Amniotic stem cell (primary cell): ENCODE data around the gene BCAN.
"Not testable (repeated sequence)": the region's sequence is repeated elsewhere in the genome, so short reads cannot be mapped to it uniquely, and the experiment has no call there.

Source experiments
- DNase-seq: peaks from one replicate; lab custom pipeline; 2025; lab: John Stamatoyannopoulos, UW

Gene BCAN

GRCh38 chr1:156618853-156619581, 22.9 kb upstream of the BCAN start, which contains the start of gene HAPLN2:
Gene HAPLN2 (plus strand): TSS chr1:156619415. CDS start chr1:156623491, 4,076 bp downstream.
- no peak for DNase-seq

DNA sequence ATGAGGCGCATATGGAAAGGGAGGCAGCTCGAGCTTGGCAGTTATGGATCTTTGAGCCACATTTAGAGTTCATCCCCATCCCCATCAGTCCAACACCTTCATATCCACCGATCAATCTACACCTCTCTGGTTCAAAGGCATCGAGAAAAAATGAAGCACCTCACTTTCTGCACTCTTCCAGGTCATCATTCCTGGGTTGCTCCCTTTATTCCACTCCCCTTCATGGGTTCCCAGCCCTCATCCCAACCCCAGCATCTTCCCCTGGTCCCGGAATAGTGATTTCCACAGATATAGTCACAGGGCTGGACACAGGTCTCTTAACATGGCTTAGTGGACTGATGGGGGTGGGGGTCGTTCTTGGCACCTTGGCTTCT, 22.3 kb upstream of the BCAN start:
- no peak for DNase-seq

DNA sequence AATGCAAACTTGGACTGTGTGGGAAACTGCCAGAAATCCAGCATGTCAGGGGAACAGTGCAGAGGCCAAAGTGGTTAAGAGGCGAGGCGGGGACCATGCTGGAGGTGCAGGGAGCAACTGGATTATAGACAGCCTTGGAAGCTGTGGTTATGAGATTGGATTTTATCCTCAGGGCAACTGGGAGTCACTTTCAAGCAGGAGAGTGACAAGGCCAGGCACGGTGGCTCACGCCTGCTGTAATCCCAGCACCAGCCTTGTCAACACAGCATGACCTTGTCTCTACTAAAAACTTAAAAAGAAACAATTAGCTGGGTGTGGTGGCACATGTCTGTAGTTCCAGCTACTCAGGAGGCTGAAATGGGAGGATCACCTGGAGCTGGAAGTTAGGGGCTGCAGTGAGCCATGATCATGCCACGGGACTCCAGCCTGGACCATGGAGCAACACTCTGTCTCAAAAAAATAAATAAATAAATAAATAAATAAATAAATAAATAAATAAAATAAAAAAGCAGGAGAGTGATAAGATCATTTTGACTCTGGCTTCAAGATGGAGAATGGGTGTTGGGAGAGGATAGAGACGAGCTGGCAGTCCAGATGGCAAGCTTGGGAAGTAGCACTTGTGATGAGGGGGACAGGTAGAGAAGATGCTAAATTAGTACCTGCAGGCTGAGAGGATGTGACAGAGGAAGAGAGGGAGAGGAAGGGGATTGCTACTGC, 19.2 kb upstream of the BCAN start:
- DNase-seq: no peak

- DNase-seq: no peak
Observed at GRCh38 chr1:156623946-156624813, 17.7 kb upstream of the BCAN start.

- no peak for DNase-seq
Observed at GRCh38 chr1:156624814-156625435, 17.0 kb upstream of the BCAN start.

GRCh38 chr1:156625436-156626078, 16.4 kb upstream of the BCAN start:
- DNase-seq: no peak

DNA sequence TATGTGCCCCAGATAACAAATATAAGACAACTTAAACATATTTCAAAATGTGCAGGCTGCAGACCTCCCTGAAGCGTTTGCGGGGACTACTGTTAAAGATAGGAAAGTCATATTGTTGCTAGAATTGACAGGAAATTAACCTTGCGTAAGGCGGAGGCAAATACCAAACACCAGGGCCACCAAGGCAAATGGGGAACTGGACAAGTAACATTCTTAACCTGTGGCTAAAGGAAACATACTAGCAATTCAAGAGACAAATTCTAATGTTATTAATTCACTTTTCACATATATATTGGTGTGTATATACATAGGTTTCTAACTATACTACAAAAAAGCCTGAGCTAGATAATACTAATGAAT, 15.9 kb upstream of the BCAN start:
- no peak for DNase-seq

DNA sequence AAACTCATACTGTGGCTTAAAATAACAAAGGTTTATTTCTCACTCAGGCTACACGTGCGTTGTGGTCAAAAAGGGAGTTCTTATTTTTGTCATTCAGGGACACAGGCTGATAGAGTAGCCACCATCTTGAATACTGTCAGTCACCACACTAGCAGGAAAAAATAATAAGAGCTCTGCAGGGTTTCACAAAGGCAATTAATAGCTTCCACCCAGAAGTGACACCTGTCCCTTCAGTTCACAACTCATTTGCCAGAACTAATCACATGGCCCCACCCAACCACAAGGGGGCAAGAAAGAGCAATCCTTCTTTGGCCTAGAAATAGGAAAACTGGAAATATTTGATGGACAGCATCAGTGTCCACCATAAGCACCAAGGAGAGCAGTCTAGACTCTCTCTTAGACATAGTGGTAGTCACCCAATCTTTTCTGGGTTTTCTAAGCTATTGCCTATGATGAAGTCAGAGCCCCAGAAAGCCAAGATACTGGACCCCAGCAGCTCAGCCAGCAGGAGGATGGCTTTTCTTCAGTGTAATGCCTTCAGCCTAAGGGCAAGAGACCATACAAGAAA, 14.5 kb upstream of the BCAN start:
- no peak for DNase-seq

DNA sequence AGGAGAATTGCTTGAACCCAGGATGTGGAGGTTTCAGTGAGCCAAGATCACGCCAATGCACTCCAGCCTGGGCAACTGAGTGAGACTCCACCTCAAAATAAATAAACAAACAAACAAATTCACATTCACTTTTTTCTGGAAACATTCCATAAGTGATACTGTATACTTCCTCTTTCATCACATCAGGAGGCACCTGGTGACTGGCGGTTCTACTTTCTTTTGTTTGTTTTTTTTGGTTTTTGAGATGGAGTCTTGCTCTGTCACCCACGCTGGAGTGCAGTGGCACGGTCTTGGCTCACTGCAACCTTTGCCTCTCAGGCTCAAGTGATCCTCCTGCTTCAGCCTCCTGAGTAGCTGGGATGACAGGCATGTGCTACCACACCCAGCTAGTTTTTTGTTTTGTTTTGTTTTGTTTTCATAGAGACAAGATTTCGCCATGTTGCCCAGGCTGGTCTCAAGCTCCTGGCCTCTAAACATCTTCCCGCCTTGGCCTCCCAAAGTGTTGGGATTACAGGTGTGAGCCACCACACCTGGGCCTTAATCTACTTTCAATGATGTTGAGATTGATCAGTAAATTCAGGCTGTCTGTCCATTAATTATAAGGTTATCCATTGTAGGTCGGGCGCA, 12.0 kb upstream of the BCAN start:
- no peak for DNase-seq

DNA sequence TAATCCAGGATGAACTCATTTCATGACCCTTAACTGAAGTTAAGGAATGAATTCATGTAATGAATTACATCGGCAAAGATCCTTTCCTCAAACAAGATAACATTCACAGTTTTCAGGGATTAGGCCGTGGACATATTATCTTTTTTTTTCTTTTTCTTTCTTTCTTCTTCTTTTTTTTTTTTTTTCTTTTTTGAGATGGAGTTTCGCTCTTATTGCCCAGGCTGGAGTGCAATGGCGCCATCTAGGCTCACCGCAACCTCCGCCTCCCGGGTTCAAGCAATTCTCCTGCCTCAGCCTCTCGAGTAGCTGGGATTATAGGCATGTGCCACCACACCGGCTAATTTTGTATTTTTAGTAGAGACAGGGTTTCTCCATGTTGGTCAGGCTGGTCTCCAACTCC, 10.8 kb upstream of the BCAN start:
- not testable (repeated sequence) for DNase-seq

DNA sequence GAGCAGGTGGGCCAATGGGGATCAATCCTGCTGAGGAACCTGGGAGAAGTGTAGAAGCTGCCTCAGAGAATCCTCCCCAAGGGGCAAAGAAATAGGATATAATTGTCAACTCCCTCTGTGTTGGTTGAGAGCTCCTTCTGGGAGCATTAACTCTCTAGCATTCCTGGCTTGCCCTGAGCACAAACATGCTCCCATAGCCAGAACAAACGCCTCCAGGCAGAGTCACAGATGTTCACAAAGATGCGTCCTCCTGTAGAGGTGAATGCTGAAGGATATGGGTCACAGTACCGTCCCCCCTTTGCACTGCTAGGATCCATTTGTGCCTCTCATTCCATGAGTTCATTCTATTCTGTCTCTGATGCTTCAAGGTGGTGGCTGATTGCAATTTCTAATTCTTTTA, 9.6 kb upstream of the BCAN start:
- DNase-seq: no peak

DNA sequence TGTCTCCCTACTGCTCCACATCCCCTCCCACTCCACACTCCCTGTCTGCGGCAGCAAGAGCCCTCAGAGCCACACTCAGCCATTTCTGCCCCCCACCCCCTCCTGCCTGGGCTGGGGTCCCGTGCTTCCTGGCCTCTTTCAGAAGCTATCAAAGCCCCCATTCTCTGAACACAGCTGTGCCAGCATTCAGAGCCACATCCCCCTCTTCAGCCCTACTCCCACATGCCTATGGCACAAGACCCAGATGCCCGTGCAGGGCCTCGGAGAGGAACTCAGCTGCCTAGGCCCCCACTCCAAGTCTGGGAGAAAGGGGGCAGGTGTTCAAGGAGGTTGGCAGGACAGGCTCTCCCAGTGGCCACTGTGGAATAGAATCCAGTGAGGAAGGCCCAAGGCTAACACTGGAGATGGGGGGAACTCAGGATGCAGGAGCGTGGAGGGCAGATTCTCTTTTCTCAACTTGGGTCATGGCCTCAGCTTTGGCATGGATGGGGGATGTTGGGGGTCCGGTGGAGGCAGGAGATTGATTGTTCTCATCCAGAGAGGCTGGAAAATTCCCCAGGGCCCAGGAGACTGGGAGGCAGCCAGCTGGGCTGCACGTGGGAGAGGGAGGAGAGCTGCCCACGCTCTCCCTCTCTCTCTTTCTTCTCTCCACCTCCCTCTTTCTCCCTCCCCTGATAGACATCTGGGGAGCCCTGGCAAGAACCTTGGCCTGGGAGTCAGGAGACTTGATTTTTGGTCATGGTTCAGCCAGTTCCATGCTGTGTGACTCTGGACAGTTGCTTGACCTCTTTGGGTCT, 3.5 kb upstream of the BCAN start:
- no peak for DNase-seq

DNA sequence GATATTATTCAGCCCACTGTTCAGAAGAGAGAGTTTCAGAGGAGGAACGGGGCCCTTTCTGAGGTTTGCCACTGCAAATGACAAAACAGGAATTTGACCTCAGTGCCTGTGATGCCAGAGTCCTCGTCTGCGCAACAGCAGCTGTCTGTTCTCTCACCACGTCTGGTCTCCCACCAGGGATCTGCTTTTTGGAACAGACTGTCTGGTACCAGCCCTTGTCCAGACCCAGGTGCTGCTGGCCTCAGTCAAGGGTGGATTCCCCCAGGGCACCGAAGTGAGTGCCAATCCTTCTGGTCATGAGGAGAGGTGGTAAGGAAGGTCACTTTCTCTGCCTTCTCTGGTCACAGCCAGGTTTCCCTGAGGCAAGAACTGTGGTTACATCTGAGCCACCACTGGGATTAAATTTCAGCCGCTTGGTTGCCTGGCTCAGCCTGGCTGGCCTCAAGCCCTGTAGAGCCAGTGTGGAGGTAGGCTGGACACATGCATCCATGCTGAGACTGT, 2.3 kb upstream of the BCAN start:
- DNase-seq: no peak

DNA sequence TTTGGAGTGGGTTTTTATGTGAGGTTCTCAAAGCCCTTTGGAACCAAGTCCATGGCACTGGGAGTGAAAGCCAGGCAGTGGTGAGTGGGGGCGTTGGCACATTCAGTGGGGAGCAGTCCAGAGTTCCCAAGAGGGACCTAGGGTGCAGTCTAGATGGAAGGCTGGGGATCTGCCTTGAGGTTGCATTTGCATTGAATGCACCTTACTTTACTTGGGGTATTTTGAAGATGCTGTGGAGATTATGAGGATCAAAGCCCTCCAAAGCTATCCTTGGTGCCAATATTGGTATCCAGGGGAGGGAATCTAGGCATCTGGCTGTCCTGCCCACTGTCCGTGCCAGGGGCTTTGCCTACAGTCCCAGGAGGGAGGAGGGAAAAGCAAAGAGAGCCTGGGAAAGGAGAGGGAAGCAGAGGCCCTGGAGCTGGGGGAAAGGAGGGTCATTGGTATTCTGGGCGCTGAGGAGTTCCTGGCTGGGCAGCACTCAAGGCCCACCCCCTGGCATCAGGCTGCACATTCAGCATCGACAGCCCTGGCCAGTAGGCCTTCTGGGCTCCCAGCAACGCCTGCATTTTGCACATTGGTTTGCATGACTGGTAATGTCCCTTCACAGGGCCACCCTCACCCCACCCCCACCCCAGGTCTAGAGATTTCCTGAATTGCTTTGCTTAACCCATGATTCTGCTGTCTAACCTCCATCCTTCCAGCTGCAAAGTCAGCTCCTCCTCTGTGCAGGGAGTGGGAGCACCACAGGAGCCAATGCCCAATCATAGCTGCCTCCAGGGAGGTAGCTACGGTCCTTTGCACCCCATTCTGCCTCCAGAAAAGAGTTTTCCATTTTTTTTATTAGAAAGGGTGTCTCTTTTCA, 843 bp upstream of the BCAN start:
- DNase-seq: no peak

DNA sequence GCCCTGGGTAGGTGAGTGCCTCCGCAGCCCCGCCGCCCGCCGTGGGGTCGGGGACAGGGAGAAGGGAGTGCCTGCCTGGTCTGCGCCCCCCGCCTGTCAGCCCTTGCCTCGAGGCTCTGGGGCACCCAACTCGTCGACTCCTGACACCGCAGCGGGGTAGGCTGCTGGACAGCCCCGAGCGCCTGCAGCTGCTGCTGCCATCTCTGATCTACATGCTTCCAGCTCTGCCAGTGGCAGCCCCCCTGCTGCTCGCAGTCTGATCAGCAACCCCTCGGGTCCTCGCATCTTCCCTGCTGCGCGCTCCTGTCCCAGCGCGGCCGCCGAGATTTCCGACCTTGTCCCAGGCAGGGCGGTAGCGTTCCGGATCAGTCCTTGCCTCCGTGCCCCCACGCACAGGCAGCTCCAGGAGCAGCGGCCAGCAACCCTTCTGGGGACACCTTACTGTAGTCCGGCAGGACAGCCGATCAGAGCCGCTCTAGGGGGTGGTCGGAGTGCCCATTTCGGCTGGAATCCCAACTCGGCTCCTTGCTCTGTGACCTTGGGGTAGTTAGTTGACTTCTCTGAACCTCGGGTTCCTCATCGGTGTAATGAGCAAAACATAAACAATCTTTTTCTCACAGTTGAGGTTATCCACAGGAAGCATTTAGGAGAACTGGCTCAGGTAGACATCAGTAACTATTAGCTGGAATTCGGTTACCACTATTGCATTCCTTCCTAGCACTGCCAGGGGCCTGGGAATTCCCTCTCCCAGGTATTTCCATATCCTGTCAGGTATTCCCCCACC, 540 bp downstream of the BCAN start:
- DNase-seq: no peak

- DNase-seq: no peak
Observed at GRCh38 chr1:156643049-156643777, 1.3 kb downstream of the BCAN start.

- no peak for DNase-seq
Observed at GRCh38 chr1:156643778-156644092, 1.8 kb downstream of the BCAN start.

GRCh38 chr1:156644146-156644545, 2.2 kb downstream of the BCAN start:
- DNase-seq: no peak
